ENCODE data around the gene ABCC6. TPM values are rescaled to one million over a fixed set of nuclear protein-coding genes. Genes with fewer than 3 reads are reported as not detected.

Gene ABCC6
- total RNA-seq, 1 experiment from 2014 or later = 2.7 TPM

- no peaks in the 10 kb centered on the region for H3K36me3 ChIP-seq (ENCODE audit: control insufficient read depth in 1 of 2, insufficient read depth in 2 of 2, low read length in 2 of 2)
- H3K9me3 ChIP-seq (ENCODE audit: control insufficient read depth in 1 of 2, insufficient read depth in 1 of 2, low read depth in 1 of 2, low read length in 2 of 2) = no peaks in the 10 kb centered on the region
- H3K79me2 ChIP-seq (ENCODE audit: insufficient read depth, low read length) = no peaks in the 10 kb centered on the region
- H2AFZ ChIP-seq (ENCODE audit: low read depth, low read length, poor library complexity, severe bottlenecking) = no peak overlapping the region
- intact Hi-C loops (cut with micrococcal nuclease) = no loop called here
- no peak overlapping the region for H3K4me3 ChIP-seq (replicated peaks in 1 of 2; ENCODE audit: low read depth in 1 of 2, low read length in 2 of 2)
- no peak for DNase-seq (ENCODE audit: low read depth, low spot score)
- BruUV-seq (replicated peaks) = no TSS peak
- H4K20me1 ChIP-seq (ENCODE audit: insufficient read depth) = no peaks in the 10 kb centered on the region
- no peak for TF ChIP-seq SIN3A (IDR thresholded peaks at IDR 0.05; ENCODE audit: low read depth)
- TF ChIP-seq CEBPB (IDR thresholded peaks at IDR 0.05; ENCODE audit: low read depth) = no peak
- TF ChIP-seq FOSL1 (IDR thresholded peaks at IDR 0.05; ENCODE audit: low read depth) = no peak
- no peak for TF ChIP-seq CTCF (IDR thresholded peaks at IDR 0.05 in 2 of 3, conservative IDR thresholded peaks at IDR 0.05 in 1 of 3; ENCODE audit: borderline replicate concordance in 1 of 3, insufficient read depth in 1 of 3, low read depth in 2 of 3, low read length in 2 of 3)
- TF ChIP-seq MAX (IDR thresholded peaks at IDR 0.05) = no peak
- TF ChIP-seq CBX3 (IDR thresholded peaks at IDR 0.05; ENCODE audit: low read depth) = no peak
- no peak for ATAC-seq
- H3K27me3 ChIP-seq (ENCODE audit: insufficient read depth, low read length) = no peaks in the 10 kb centered on the region
- H3K4me2 ChIP-seq (ENCODE audit: low read length) = no peak overlapping the region
- no peaks in the 10 kb centered on the region for H3K9me2 ChIP-seq (ENCODE audit: insufficient read depth)
- RAD21 ChIA-PET (ENCODE audit: low non-redundant PET in 1 of 2, low total read pairs in 2 of 2, uncharacterized antibody in 2 of 2, unreplicated experiment in 2 of 2) = no interaction called here
- POLR2A ChIA-PET = no interaction called here
- CTCF ChIA-PET = no interaction called here
- no peak overlapping the region for H3K27ac ChIP-seq (ENCODE audit: low read depth, low read length)
- no peak overlapping the region for H3K9ac ChIP-seq (ENCODE audit: low read length)
- H3K4me1 ChIP-seq (ENCODE audit: control insufficient read depth in 1 of 2, insufficient read depth in 2 of 2, low read length in 2 of 2) = no peaks in the 10 kb centered on the region
Observed at GRCh38 chr16:16159662-16160061, 63.6 kb downstream of the ABCC6 start.

GRCh38 chr16:16158741-16159374 is 64.4 kb downstream of the ABCC6 start:
- Histone ChIP-seq H3K9me3 (ENCODE audit: control insufficient read depth in 1 of 2, insufficient read depth in 1 of 2, low read depth in 1 of 2, low read length in 2 of 2) (no peaks in the 10 kb centered on the region), H3K4me2 (ENCODE audit: low read length) (no peak overlapping the region), H3K4me1 (ENCODE audit: control insufficient read depth in 1 of 2, insufficient read depth in 2 of 2, low read length in 2 of 2) (no peaks in the 10 kb centered on the region), H3K9me2 (ENCODE audit: insufficient read depth) (no peaks in the 10 kb centered on the region), H2AFZ (ENCODE audit: low read depth, low read length, poor library complexity, severe bottlenecking) (no peak overlapping the region), H3K36me3 (ENCODE audit: control insufficient read depth in 1 of 2, insufficient read depth in 2 of 2, low read length in 2 of 2) (no peaks in the 10 kb centered on the region), H3K79me2 (ENCODE audit: insufficient read depth, low read length) (no peaks in the 10 kb centered on the region), H4K20me1 (ENCODE audit: insufficient read depth) (no peaks in the 10 kb centered on the region), H3K27me3 (ENCODE audit: insufficient read depth, low read length) (no peaks in the 10 kb centered on the region), H3K27ac (ENCODE audit: low read depth, low read length) (no peak overlapping the region), H3K4me3 (replicated peaks in 1 of 2; ENCODE audit: low read depth in 1 of 2, low read length in 2 of 2) (no peak overlapping the region), H3K9ac (ENCODE audit: low read length) (no peak overlapping the region)
- CTCF ChIA-PET = no interaction called here
- BruUV-seq (replicated peaks) = no TSS peak
- DNase-seq (ENCODE audit: low read depth, low spot score) (no peak), ATAC-seq (no peak)
- POLR2A ChIA-PET = no interaction called here
- RAD21 ChIA-PET (ENCODE audit: low non-redundant PET in 1 of 2, low total read pairs in 2 of 2, uncharacterized antibody in 2 of 2, unreplicated experiment in 2 of 2) = no interaction called here
- TF ChIP-seq REST (IDR thresholded peaks at IDR 0.05; ENCODE audit: low read depth) (no peak), SRF (IDR thresholded peaks at IDR 0.05; ENCODE audit: low read depth) (no peak), ATF3 (IDR thresholded peaks at IDR 0.05) (no peak), POLR2A (IDR thresholded peaks at IDR 0.05; ENCODE audit: borderline replicate concordance, extremely low read depth, insufficient read depth, insufficient read length) (no peak)
- intact Hi-C loops (cut with micrococcal nuclease) = no loop called here

All from HCT116 (cell line).